Neuron (in vitro differentiated cells): ENCODE data around the gene LAMC1.
A peak's percentile ranks its signal among the peaks of the same experiment; 100 is the strongest.

Experiments
- H2AFZ ChIP-seq: one replicate; pipeline ENCODE4 v1.6.1; 2013; ENCODE audit warnings: low read depth, mild to moderate bottlenecking, inconsistent platforms, low read length, moderate library complexity
- H3K27me3 ChIP-seq: one replicate; pipeline ENCODE4 v1.6.1; 2013; ENCODE audit warnings: low read length; ENCODE audit not compliant: insufficient read depth
- H3K36me3 ChIP-seq: one replicate; pipeline ENCODE4 v1.6.1; 2013; ENCODE audit warnings: low read length; ENCODE audit not compliant: insufficient read depth
- H3K4me1 ChIP-seq: one replicate; pipeline ENCODE4 v1.6.1; 2013; ENCODE audit warnings: low read length; ENCODE audit not compliant: insufficient read depth
- H3K4me3 ChIP-seq: 2 replicates; pipeline ENCODE4 v1.5.1; 2013; ENCODE audit warnings: mild to moderate bottlenecking, low read length, moderate library complexity
- H3K9me3 ChIP-seq: one replicate; pipeline ENCODE4 v1.6.1; 2013; ENCODE audit warnings: low read length

Gene LAMC1

DNA sequence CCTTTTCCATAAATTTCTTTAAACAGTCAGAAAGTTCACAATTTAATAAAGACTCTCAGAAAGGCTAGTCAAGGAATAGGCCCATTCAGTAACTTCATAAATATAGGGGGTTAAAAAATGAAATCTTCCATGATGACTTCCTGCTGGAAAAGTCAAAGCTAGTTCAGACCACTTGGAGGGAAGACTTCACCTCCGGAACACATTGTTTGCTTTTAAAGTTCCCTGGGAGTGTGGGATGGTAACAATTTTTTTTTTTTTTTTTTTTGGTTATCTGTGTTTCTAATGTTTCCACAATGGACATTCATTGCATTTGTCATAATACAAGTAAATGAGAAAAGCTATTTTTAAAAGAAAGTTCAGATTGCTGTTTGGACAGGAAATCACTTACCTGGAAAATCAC lies 144.5 kb downstream of the LAMC1 start:
- H3K27me3 ChIP-seq: no peaks in the 10 kb centered on the region
- H2AFZ ChIP-seq: no peak overlapping the region
- H3K4me3 ChIP-seq: no peak overlapping the region
- H3K9me3 ChIP-seq: no peaks in the 10 kb centered on the region
- H3K4me1 ChIP-seq: peaks cover 12% of the 10 kb centered on the region
- H3K36me3 ChIP-seq: no peaks in the 10 kb centered on the region

DNA sequence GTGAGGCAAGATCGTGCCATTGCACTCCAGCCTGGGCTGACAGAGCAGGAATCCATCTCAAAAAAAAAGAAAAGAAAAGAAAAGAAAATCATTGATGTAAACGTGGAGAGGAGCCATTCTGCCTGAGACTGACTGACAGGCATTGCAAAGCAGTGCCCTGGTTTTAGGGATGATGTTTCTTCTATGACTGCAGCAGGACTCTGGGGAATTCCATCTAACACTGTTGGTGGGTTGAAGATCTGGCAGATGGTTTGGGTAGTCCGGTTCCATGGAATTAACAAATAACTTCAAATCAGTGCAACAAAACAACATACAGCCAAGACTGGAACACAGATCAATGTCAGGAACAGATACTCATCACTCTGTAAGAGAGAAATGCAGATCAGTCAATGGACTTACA lies 145.1 kb downstream of the LAMC1 start:
- peaks cover 12% of the 10 kb centered on the region for H3K4me1 ChIP-seq
- H3K4me3 ChIP-seq: no peak overlapping the region
- no peaks in the 10 kb centered on the region for H3K9me3 ChIP-seq
- no peaks in the 10 kb centered on the region for H3K36me3 ChIP-seq
- no peaks in the 10 kb centered on the region for H3K27me3 ChIP-seq
- H2AFZ ChIP-seq: no peak overlapping the region

DNA sequence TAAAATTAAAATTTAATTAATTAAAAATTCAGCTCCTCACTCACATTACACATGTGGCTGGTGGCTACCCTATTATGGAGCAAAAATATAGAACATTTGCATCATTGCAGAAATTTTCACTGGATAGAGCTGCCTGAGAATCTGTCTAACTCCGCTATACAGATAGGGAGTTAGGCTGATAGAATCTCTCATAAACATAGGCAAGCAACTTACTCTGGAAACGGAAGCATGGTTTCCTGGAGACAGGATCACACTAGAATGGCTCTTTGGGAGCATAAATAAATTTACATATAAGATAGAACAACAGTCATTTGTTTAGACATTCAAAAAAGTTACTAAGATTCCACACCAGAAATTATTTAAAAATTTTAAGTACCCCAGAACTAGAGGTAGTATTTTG lies 150.6 kb downstream of the LAMC1 start:
- H3K4me3 ChIP-seq: no peak overlapping the region
- no peaks in the 10 kb centered on the region for H3K4me1 ChIP-seq
- H3K9me3 ChIP-seq: no peaks in the 10 kb centered on the region
- H3K27me3 ChIP-seq: no peaks in the 10 kb centered on the region
- no peaks in the 10 kb centered on the region for H3K36me3 ChIP-seq
- H2AFZ ChIP-seq: no peak overlapping the region

DNA sequence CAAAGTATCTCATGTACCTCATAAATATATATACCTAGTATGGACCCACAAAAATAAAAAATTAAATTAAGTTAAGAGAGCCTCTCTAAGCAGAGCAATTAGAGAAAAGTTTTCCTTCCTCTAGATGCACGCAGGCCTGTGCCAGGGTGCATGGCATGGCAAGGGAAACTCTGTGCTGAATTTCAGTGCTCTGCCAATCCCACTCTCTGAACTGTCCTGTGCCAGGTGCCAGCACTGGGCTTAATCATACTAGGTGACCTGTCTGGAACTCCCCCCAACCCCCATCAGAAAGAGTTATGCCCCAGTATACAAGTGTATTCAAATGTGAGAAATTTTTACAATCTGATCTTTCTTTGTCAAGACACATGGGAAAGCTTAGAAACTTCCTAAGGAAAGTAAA lies 152.4 kb downstream of the LAMC1 start:
- Histone ChIP-seq H3K27me3 (no peaks in the 10 kb centered on the region), H3K9me3 (no peaks in the 10 kb centered on the region), H3K4me1 (peaks cover 4% of the 10 kb centered on the region), H3K36me3 (no peaks in the 10 kb centered on the region), H3K4me3 (no peak overlapping the region), H2AFZ (no peak overlapping the region)

DNA sequence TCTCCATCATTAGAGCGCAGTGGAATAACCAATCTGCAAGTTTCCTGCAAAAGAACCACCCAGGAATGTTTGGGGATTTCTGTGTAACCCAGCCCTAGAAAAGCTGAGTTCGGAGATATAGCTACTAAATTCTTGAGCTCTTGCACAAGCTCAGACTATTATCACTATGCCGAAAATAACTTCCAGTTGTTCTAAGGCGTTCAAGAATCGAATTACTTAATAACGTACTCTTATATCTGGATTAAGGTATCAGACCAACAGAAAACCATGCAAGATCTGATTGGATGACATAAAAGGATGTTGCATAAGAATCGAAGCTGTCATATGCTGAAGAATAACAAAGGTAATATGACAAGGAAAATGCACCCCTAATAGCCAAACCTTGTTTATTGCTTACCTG lies 155.3 kb downstream of the LAMC1 start:
- H3K9me3 ChIP-seq: no peaks in the 10 kb centered on the region
- H3K36me3 ChIP-seq: no peaks in the 10 kb centered on the region
- H3K4me1 ChIP-seq: peaks cover 10% of the 10 kb centered on the region
- H3K27me3 ChIP-seq: no peaks in the 10 kb centered on the region
- H2AFZ ChIP-seq: no peak overlapping the region
- H3K4me3 ChIP-seq: no peak overlapping the region

DNA sequence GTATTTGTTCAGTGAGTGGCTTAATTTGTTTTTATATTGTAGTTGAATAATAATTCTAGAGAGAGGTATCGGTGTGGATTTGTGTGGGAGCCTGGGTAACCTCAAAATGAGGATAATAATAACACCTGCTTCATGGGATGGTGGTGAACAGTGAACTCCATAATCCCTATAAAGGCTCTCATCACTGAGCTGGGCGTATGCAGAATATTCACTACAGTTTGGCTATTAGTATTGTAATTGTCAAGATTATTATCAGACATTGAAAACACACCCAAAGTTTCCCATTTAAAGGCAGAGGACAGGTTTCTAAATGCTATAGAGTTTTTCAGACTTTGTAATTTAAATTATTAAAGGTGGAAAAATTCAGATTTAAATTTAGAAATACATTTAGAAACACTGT lies 155.8 kb downstream of the LAMC1 start:
- H3K9me3 ChIP-seq: no peaks in the 10 kb centered on the region
- no peak overlapping the region for H2AFZ ChIP-seq
- H3K4me1 ChIP-seq: peaks cover 10% of the 10 kb centered on the region
- H3K36me3 ChIP-seq: no peaks in the 10 kb centered on the region
- H3K4me3 ChIP-seq: no peak overlapping the region
- no peaks in the 10 kb centered on the region for H3K27me3 ChIP-seq

DNA sequence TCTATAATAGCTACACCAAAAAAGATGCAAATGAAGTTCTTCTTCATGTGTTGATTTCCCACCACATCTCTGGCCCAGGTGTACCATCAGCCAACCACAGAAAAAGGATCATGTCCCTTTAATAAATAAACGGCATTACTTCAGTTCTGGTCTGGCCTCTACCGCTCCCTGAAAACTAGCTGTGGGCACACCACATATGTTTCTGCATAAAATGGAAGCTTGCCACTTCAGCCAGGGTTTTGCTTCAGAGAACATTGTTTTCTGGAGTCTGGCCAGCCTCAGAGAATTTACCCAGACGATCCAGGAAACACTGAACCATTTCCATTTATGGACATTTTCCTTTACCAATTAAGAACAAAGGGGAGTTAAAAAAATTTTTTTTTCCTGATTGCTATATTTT lies 157.0 kb downstream of the LAMC1 start:
- Histone ChIP-seq H2AFZ (no peak overlapping the region), H3K4me1 (peaks cover 10% of the 10 kb centered on the region), H3K36me3 (no peaks in the 10 kb centered on the region), H3K27me3 (no peaks in the 10 kb centered on the region), H3K4me3 (no peak overlapping the region), H3K9me3 (no peaks in the 10 kb centered on the region)

DNA sequence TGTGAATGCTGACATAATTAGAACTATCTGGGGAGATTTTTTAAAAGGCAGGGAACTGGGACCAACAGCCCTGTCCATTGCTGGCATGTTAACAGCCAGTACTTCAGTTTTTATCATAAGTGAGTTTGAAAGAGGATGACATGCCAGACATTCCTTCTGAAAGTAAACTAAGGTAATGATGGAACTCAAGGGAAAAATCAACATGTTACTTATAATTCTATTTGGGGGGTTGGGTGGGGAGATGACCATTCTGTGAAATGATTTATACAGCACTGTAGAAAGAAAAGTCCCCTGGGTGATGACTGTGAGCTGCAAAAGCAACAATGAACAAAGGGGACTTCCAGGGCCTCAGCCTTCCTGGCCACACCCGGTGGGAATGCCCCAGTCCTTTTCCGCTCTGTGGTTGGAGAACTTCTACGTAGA lies 157.4 kb downstream of the LAMC1 start:
- no peaks in the 10 kb centered on the region for H3K9me3 ChIP-seq
- H2AFZ ChIP-seq: peak overlapping the region; percentile 34
- no peak overlapping the region for H3K4me3 ChIP-seq
- peaks cover 10% of the 10 kb centered on the region for H3K4me1 ChIP-seq
- no peaks in the 10 kb centered on the region for H3K36me3 ChIP-seq
- H3K27me3 ChIP-seq: no peaks in the 10 kb centered on the region

DNA sequence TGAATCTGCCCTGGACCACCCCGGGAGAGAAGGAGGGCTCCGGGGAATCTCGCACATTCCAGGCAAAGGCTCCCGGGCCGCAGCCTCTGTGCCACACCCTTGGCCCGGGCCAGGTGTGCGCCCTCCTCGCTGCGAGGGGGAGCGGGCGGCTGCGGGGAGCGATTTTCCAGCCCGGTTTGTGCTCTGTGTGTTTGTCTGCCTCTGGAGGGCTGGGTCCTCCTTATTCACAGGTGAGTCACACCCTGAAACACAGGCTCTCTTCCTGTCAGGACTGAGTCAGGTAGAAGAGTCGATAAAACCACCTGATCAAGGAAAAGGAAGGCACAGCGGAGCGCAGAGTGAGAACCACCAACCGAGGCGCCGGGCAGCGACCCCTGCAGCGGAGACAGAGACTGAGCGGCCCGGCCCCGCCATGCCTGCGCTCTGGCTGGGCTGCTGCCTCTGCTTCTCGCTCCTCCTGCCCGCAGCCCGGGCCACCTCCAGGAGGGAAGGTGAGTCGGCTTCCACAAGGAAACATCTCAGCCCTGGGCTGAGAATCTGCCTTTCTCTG lies 162.8 kb downstream of the LAMC1 start, which contains the start of gene LAMC2:
LAMC2 (plus strand) TSS at position 324 of the 550 bp plus-strand sequence; CDS start at position 413, 89 bp downstream.
- H3K9me3 ChIP-seq: no peaks in the 10 kb centered on the region
- H3K4me1 ChIP-seq: peaks cover 2% of the 10 kb centered on the region
- peak within 1 kb of the TSS; percentile 20 for H2AFZ ChIP-seq
- no peaks in the 10 kb centered on the region for H3K36me3 ChIP-seq
- no peaks in the 10 kb centered on the region for H3K27me3 ChIP-seq
- peak within 1 kb of the TSS; percentile 17 for H3K4me3 ChIP-seq

DNA sequence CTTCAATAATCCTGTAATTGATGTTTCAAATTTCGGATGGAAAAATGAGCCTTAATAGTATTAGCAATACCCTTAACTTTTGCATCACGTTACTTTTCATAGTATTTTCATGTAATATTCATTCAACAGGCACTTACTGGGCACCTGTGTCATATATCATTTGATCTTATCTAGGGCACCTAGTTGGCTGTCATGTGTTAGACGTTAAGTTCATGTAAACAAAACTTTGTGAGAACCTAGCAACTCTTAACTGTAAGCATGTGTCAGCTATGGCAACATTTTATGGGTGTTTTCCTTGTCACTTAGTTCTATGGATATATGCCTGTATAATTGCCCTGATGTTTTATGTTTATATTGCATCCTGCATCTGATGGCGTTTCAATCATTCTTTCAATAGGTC lies 163.6 kb downstream of the LAMC1 start:
- H3K4me1 ChIP-seq: no peaks in the 10 kb centered on the region
- no peaks in the 10 kb centered on the region for H3K27me3 ChIP-seq
- no peaks in the 10 kb centered on the region for H3K36me3 ChIP-seq
- H3K9me3 ChIP-seq: no peaks in the 10 kb centered on the region
- H2AFZ ChIP-seq: no peak overlapping the region
- H3K4me3 ChIP-seq: no peak overlapping the region

DNA sequence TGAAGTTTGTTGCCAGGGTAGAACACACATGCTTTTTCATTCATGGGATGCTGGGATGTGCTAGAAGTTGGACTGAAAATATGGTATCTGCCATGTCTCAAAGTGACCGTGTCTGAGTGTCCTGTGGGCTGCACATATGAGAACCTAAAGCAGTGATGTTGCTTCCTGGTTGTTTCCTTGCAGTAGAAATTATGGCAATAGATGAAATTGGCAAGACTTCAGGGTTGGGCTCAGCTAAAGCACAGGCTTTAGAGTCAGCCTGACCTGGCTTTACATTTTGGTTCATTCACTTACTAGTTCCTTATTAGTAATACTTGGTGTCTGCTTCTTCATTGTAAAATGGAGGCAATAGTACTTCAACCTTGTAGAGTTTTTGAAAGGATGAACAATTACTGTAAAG lies 165.0 kb downstream of the LAMC1 start:
- no peak overlapping the region for H3K4me3 ChIP-seq
- no peaks in the 10 kb centered on the region for H3K4me1 ChIP-seq
- H3K27me3 ChIP-seq: no peaks in the 10 kb centered on the region
- no peak overlapping the region for H2AFZ ChIP-seq
- no peaks in the 10 kb centered on the region for H3K9me3 ChIP-seq
- no peaks in the 10 kb centered on the region for H3K36me3 ChIP-seq

DNA sequence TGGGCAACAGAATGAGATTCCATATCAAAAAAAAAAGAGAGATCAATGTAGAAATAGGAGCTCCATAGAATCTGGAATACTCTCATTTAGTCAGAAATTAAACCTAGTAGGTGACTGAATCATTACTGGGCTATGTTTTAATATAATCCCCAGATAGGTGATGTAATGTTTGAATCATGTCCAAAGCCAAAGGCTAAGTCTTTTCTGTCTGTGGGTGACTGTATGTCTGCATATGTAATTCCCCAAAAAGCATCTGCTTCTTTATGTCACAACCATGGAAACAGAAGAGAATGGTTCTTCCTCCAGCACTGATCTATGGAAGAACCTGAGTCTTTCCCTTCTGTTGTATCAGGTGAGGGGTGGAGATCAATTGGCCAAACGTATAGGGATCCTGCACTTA lies 168.6 kb downstream of the LAMC1 start:
- Histone ChIP-seq H3K4me1 (no peaks in the 10 kb centered on the region), H2AFZ (no peak overlapping the region), H3K9me3 (no peaks in the 10 kb centered on the region), H3K4me3 (no peak overlapping the region), H3K36me3 (no peaks in the 10 kb centered on the region), H3K27me3 (no peaks in the 10 kb centered on the region)

DNA sequence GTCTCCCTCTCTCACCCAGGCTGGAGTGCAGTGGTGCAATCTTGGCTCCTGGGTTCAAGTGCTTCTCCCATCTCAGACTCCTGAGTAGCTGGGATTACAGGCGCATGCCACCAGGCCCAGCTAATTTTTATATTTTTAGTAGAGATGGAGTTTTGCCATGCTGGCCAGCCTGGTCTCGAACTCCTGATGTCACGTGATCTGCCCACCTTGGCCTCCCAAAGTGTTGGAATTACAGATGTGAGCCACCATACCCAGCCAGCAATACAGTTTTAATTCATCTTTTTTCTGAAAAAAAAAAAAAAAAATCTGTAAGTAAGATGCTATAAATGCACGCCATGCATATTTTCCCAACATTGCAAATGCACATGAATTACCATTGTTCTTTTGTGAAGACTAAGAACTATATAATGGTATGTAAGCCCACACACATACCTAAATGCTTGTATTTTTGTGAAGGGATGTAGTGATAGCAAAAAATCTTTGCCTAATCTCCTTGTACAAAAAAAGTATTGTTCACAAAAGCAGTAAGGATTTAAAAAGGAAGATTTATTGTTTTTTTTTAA lies 170.8 kb downstream of the LAMC1 start:
- Histone ChIP-seq H3K4me3 (no peak overlapping the region), H3K9me3 (no peaks in the 10 kb centered on the region), H3K4me1 (no peaks in the 10 kb centered on the region), H2AFZ (no peak overlapping the region), H3K36me3 (no peaks in the 10 kb centered on the region), H3K27me3 (no peaks in the 10 kb centered on the region)

DNA sequence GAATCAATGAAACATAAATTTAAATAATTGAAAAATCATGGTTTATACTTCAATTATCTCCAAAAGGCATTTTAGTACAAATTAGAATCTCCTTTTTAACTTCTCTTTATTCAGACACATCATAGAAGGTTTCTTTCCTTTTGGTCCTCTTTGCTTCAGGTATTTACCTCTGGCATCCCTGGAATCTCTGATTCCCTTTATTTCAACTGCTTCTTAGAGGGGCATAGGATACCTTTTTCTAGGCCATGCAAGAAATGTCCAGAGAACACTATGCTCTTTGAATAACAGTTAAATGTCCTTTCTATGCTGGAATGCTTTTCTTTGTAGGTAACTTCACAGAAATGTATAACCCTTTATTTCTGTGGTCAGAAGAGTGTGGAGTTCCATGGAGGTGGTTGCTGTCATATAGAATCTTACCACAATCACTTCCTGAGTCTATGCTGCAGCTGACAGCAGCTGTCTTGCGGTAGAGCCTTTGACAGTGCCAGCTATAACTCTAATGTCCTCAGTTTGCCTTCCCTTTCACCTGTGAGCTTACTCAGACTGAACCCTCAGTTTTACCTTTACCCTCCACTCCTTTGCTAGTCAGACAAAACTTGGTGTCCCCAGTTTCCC lies 171.4 kb downstream of the LAMC1 start:
- Histone ChIP-seq H3K4me1 (no peaks in the 10 kb centered on the region), H2AFZ (no peak overlapping the region), H3K4me3 (no peak overlapping the region), H3K36me3 (no peaks in the 10 kb centered on the region), H3K9me3 (no peaks in the 10 kb centered on the region), H3K27me3 (no peaks in the 10 kb centered on the region)
